H1 (cell line): Measurements from ENCODE around the gene SRF. TPM values are rescaled to one million over a fixed set of nuclear protein-coding genes. Genes with fewer than 3 reads are reported as not detected.

ENCODE experiments used
- CTCF ChIA-PET: fragments of 300-600 bp; sonication (Branson Sonifier 250); formaldehyde crosslinking; loops from one replicate; lab custom pipeline; 2021; ENCODE audit not compliant: partially characterized antibody; lab: Charles Lee
- POLR2A ChIA-PET: fragments of 300-600 bp; sonication (Branson Sonifier 250); formaldehyde crosslinking; loops from one replicate; lab custom pipeline; 2021; ENCODE audit warnings: inconsistent platforms; ENCODE audit not compliant: partially characterized antibody; lab: Charles Lee
- DNase-seq, 2 experiments: peaks; one replicate each; pipeline versions ENCODE4 v3.0.0 to v3.0.0-alpha.2; 2010 to 2022; ENCODE audit warnings: low spot score in 2 of 2, low read depth in 1 of 2, mixed read lengths in 1 of 2
- FAIRE-seq: peaks from 2 replicates; lab custom pipeline; 2011; peaks lifted over from hg19 to GRCh38; lab: Jason Lieb, UNC
- H2AFZ ChIP-seq: 2 replicates; pipeline ENCODE4 v1.8.1; 2012; ENCODE audit warnings: low read length, inconsistent platforms
- H2AK5ac ChIP-seq: 2 replicates; pipeline ENCODE4 v1.6.1; 2013; ENCODE audit warnings: low read depth, low read length
- H2BK120ac ChIP-seq: replicated peaks from 2 replicates; pipeline ENCODE3; 2013; ENCODE audit warnings: low read depth, low read length, inconsistent platforms
- H2BK12ac ChIP-seq: 2 replicates; pipeline ENCODE4 v1.6.1; 2013; ENCODE audit warnings: low read depth, low read length
- H2BK15ac ChIP-seq: 2 replicates; pipeline ENCODE4 v1.6.1; 2013; ENCODE audit warnings: low read length
- H2BK20ac ChIP-seq: 2 replicates; pipeline ENCODE4 v1.6.1; 2013; ENCODE audit warnings: low read length
- H2BK5ac ChIP-seq: 2 replicates; pipeline ENCODE4 v1.6.1; 2013; ENCODE audit warnings: low read depth, low read length
- H3K14ac ChIP-seq: 2 replicates; pipeline ENCODE4 v1.6.1; 2013; ENCODE audit warnings: inconsistent platforms; ENCODE audit not compliant: insufficient read length
- H3K18ac ChIP-seq: 2 replicates; pipeline ENCODE4 v1.6.1; 2013; ENCODE audit warnings: low read length; ENCODE audit errors: extremely low read depth
- H3K23ac ChIP-seq: 2 replicates; pipeline ENCODE4 v1.6.1; 2013; ENCODE audit warnings: inconsistent platforms; ENCODE audit not compliant: insufficient read length
- H3K23me2 ChIP-seq: 2 replicates; pipeline ENCODE4 v1.6.1; 2013; ENCODE audit warnings: low read depth, low read length
- H3K27ac ChIP-seq: 2 replicates; pipeline ENCODE4 v1.6.1; 2011; ENCODE audit warnings: low read depth, low read length, inconsistent platforms
- H3K27me3 ChIP-seq, 4 experiments: replicated peaks in 1 of 4; 1 replicate in 1 of 4; 2 replicates in 3 of 4; pipeline versions ENCODE4 v1.6.1 to v1.8.1; 2011 to 2013; ENCODE audit warnings: low read length in 3 of 4, mild to moderate bottlenecking in 3 of 4, inconsistent platforms in 2 of 4, mixed read lengths in 2 of 4, moderate library complexity in 1 of 4; ENCODE audit not compliant: control insufficient read depth in 3 of 4, insufficient read depth in 3 of 4; ENCODE audit errors: extremely low read depth in 1 of 4
- H3K36me3 ChIP-seq, 4 experiments: 2 replicates each; pipeline versions ENCODE4 v1.6.1 to v1.8.1; 2011 to 2013; ENCODE audit warnings: mild to moderate bottlenecking in 4 of 4, low read length in 3 of 4, moderate library complexity in 2 of 4, control low read depth in 1 of 4, inconsistent platforms in 1 of 4; ENCODE audit not compliant: insufficient read depth in 4 of 4, control insufficient read depth in 2 of 4
- H3K4ac ChIP-seq: replicated peaks from 2 replicates; pipeline ENCODE3; 2013; ENCODE audit warnings: low read length, low read depth, mixed read lengths, inconsistent platforms; ENCODE audit not compliant: insufficient read length
- H3K4me1 ChIP-seq, 4 experiments: replicated peaks in 1 of 4; 1 replicate in 1 of 4; 2 replicates in 3 of 4; pipeline versions ENCODE4 v1.6.1 to v1.8.1; 2011 to 2013; ENCODE audit warnings: low read length in 3 of 4, inconsistent platforms in 2 of 4, mixed read lengths in 1 of 4; ENCODE audit not compliant: insufficient read depth in 4 of 4, control insufficient read depth in 3 of 4
- H3K4me2 ChIP-seq, 2 experiments: 2 replicates each; pipeline versions ENCODE4 v1.6.1 to v1.8.1; 2011 to 2013; ENCODE audit warnings: low read depth in 2 of 2, low read length in 2 of 2, control low read depth in 1 of 2, inconsistent platforms in 1 of 2, mild to moderate bottlenecking in 1 of 2; ENCODE audit not compliant: insufficient read depth in 1 of 2
- H3K4me3 ChIP-seq, 4 experiments: fragments of 200-600, 300-600 bp in 1 of 4; sonication (generic), shearing (Covaris generic), sonication (Bioruptor Twin) in 1 of 4; 2 replicates each; pipeline versions ENCODE4 v1.5.1 to v1.8.1; 2011 to 2016; ENCODE audit warnings: low read length in 4 of 4, low read depth in 3 of 4, control low read depth in 2 of 4, inconsistent platforms in 2 of 4, mild to moderate bottlenecking in 2 of 4, mixed read lengths in 1 of 4, moderate library complexity in 1 of 4; ENCODE audit not compliant: insufficient read depth in 2 of 4; ENCODE audit errors: extremely low read depth in 1 of 4
- H3K56ac ChIP-seq: replicated peaks from 2 replicates; pipeline ENCODE3; 2013; ENCODE audit warnings: low read depth, mild to moderate bottlenecking, mixed read lengths, low read length, inconsistent platforms; ENCODE audit not compliant: insufficient read length
- H3K79me1 ChIP-seq: 2 replicates; pipeline ENCODE4 v1.6.1; 2013; ENCODE audit warnings: low read depth, low read length, control low read depth
- H3K79me2 ChIP-seq, 2 experiments: 2 replicates each; pipeline versions ENCODE4 v1.6.1 to v1.8.1; 2012 to 2013; ENCODE audit warnings: low read length in 2 of 2, mild to moderate bottlenecking in 2 of 2, inconsistent platforms in 1 of 2; ENCODE audit not compliant: insufficient read depth in 2 of 2, control insufficient read depth in 1 of 2
- H3K9ac ChIP-seq, 4 experiments: replicated peaks in 1 of 4; 1 replicate in 1 of 4; 2 replicates in 3 of 4; pipeline versions ENCODE4 v1.6.1 to v1.8.1; 2011 to 2013; ENCODE audit warnings: low read depth in 3 of 4, low read length in 3 of 4, control low read depth in 2 of 4, mild to moderate bottlenecking in 2 of 4, moderate library complexity in 2 of 4, inconsistent platforms in 1 of 4; ENCODE audit errors: extremely low read depth in 1 of 4
- H3K9me3 ChIP-seq, 2 experiments: 2 replicates each; pipeline versions ENCODE4 v1.6.1 to v1.8.1; 2012 to 2013; ENCODE audit warnings: mild to moderate bottlenecking in 2 of 2, moderate library complexity in 2 of 2, control low read depth in 1 of 2, inconsistent platforms in 1 of 2, low read depth in 1 of 2, low read length in 1 of 2, mixed read lengths in 1 of 2; ENCODE audit not compliant: insufficient read depth in 2 of 2
- H4K20me1 ChIP-seq, 2 experiments: replicated peaks in 1 of 2; 2 replicates each; pipeline versions ENCODE3 to v1.8.1; 2011 to 2013; ENCODE audit warnings: inconsistent platforms in 2 of 2, low read length in 2 of 2, mild to moderate bottlenecking in 1 of 2; ENCODE audit not compliant: insufficient read depth in 2 of 2, control insufficient read depth in 1 of 2
- H4K5ac ChIP-seq: 2 replicates; pipeline ENCODE4 v1.6.1; 2013; ENCODE audit warnings: low read length, low read depth, mixed read lengths, inconsistent platforms; ENCODE audit not compliant: insufficient read length
- H4K8ac ChIP-seq: 2 replicates; pipeline ENCODE4 v1.8.0; 2013; ENCODE audit warnings: mild to moderate bottlenecking, moderate library complexity, low read length, inconsistent platforms; ENCODE audit not compliant: insufficient read depth; ENCODE audit errors: extremely low read depth
- H4K91ac ChIP-seq: replicated peaks from 2 replicates; pipeline ENCODE3; 2013; ENCODE audit warnings: low read length, mixed read lengths, inconsistent platforms; ENCODE audit not compliant: insufficient read length
- GTF2F1 ChIP-seq: IDR thresholded peaks from 2 replicates; pipeline ENCODE4 v1.6.1; 2012; ENCODE audit warnings: low read depth, low read length, improper control_type of control experiment, borderline replicate concordance
- HDAC2 ChIP-seq, 2 experiments: fragments of 300-600 bp in 1 of 2; sonication (generic) in 1 of 2; IDR thresholded peaks; 2 replicates each; pipeline ENCODE4 v1.6.1; 2011 to 2012; ENCODE audit warnings: low read depth in 2 of 2, low read length in 2 of 2, mild to moderate bottlenecking in 2 of 2, moderate library complexity in 2 of 2, borderline replicate concordance in 1 of 2, inconsistent platforms in 1 of 2
- POLR2A ChIP-seq, 2 experiments: IDR thresholded peaks; 1 replicate in 1 of 2; 2 replicates in 1 of 2; pipeline ENCODE4 v1.6.1; 2011; ENCODE audit warnings: low read depth in 2 of 2, low read length in 2 of 2, mild to moderate bottlenecking in 2 of 2; ENCODE audit errors: control extremely low read depth in 1 of 2
- RFX5 ChIP-seq: IDR thresholded peaks from 2 replicates; pipeline ENCODE4 v1.6.1; 2011; ENCODE audit warnings: low read depth, low read length, improper control_type of control experiment, borderline replicate concordance
- SUZ12 ChIP-seq: fragments of 200-600 bp; sonication (generic); IDR thresholded peaks from 2 replicates; pipeline ENCODE4 v1.6.1; 2012; ENCODE audit warnings: mild to moderate bottlenecking, inconsistent platforms, low read length, moderate library complexity, mixed read lengths
- TAF1 ChIP-seq: IDR thresholded peaks from 2 replicates; pipeline ENCODE4 v1.6.1; 2011; ENCODE audit warnings: mild to moderate bottlenecking, low read depth, low read length
- TAF7 ChIP-seq: optimal IDR thresholded peaks from 2 replicates; pipeline ENCODE3; 2011; ENCODE audit warnings: low read depth, mild to moderate bottlenecking, inconsistent platforms, low read length, moderate library complexity, borderline replicate concordance
- WGBS, 2 experiments: shearing (Covaris generic) in 1 of 2; methylation state at CpG; one replicate each; pipeline versions ENCODE4 v1.1.6 to v1.1.7; 2013 to 2015; ENCODE audit warnings: low lambda C conversion rate in 2 of 2, mixed read lengths in 2 of 2, inconsistent platforms in 1 of 2, low coverage in 1 of 2, missing lambda C conversion rate in 1 of 2; ENCODE audit not compliant: insufficient replicate concordance in 2 of 2, insufficient coverage in 1 of 2, insufficient read length in 1 of 2; ENCODE audit errors: extremely low coverage in 1 of 2, missing lambda C conversion rate in 1 of 2; 5-methylcytosine and 5-hydroxymethylcytosine counted together
- polyA plus RNA-seq, 7 experiments: library from polyadenylated mRNA; depleted of rRNA in 3 of 7; stranded (reverse) in 5 of 7; unstranded in 2 of 7; fragments of >200 nt in 5 of 7; fragments of 200-250 nt in 2 of 7; gene quantifications; 1 replicate in 5 of 7; 2 replicates in 1 of 7; 4 replicates in 1 of 7; pipeline versions ENCODE4 v1.2.1 to v1.2.3, GENCODE V29; 2011 to 2013; ENCODE audit warnings: missing spikeins in 2 of 7, mixed read lengths in 2 of 7
- total RNA-seq: library from RNA; stranded (reverse); fragmentation: NEBNext Ultra II Directional; extraction: Animal tissue kit (Norgen Biotek cat#: 25700); gene quantifications from 2 replicates; pipeline ENCODE4 v1.2.1, GENCODE V29; 2021
- TF ChIP-seq, protein P1 (sequence below), 3 experiments: IDR thresholded peaks; 1 replicate in 2 of 3; 2 replicates in 1 of 3; pipeline versions ENCODE4 v1.5.1 to v1.6.1; 2011; ENCODE audit warnings: low read length in 3 of 3, mild to moderate bottlenecking in 3 of 3, inconsistent platforms in 2 of 3, low read depth in 1 of 3, moderate library complexity in 1 of 3; ENCODE audit not compliant: insufficient read depth in 1 of 3; ENCODE audit errors: control extremely low read depth in 1 of 3
- TF ChIP-seq, protein P2 (sequence below): IDR thresholded peaks from 2 replicates; pipeline ENCODE4 v1.6.1; 2011; ENCODE audit warnings: low read length, improper control_type of control experiment

Gene SRF
- total and polyA plus RNA-seq, 2 of the 8 experiments (the other 6 are each of a cell fraction or from before 2014, with no cell fraction given), result 49.0 to 69.5 TPM

DNA sequence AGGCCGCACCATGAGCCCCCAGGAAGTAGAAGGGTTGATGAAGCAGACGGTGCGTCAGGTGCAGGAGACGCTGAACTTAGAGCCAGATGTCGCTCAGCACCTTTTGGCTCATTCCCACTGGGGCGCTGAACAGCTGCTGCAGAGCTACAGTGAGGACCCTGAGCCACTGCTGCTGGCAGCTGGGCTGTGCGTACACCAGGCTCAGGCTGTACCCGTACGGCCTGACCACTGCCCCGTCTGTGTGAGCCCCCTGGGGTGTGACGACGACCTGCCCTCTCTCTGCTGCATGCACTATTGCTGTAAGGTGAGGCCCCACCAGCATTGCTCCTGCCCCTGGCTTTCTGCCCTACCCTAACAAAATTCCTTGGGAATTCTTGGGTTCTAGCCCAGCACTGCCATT lies 45.1 kb downstream of the SRF start:
- H4K91ac ChIP-seq, result no peak overlapping the region
- no peak overlapping the region for H2BK120ac ChIP-seq
- H3K9me3 ChIP-seq, result no peaks in the 10 kb centered on the region
- no peaks in the 10 kb centered on the region; a peak in 1 of 7 replicates for H3K4me1 ChIP-seq
- H2BK20ac ChIP-seq, result no peak overlapping the region
- H3K36me3 ChIP-seq, result no peaks in the 10 kb centered on the region
- no peak for DNase-seq
- no peak overlapping the region for H2BK12ac ChIP-seq
- no peak overlapping the region for H2BK5ac ChIP-seq
- H3K9ac ChIP-seq, result no peak overlapping the region; a peak in 1 of 7 replicates
- H3K79me1 ChIP-seq, result 0 out of 2 replicates have a peak, but pooled peaks cover 2% of the 10 kb centered on the region
- H4K5ac ChIP-seq, result no peak overlapping the region
- 90% methylated on average over 12 of the region's 12 CpGs; no CpG with 5 or more reads in 1 of the 2 experiments for WGBS, 2 experiments
- no peak overlapping the region for H2AK5ac ChIP-seq
- H2BK15ac ChIP-seq, result no peak overlapping the region
- peaks cover 3% of the 10 kb centered on the region in 2 experiments for H4K20me1 ChIP-seq
- H2AFZ ChIP-seq, result no peak overlapping the region
- no peak overlapping the region for H3K4me2 ChIP-seq
- H3K18ac ChIP-seq, result no peak overlapping the region
- no peak overlapping the region; the same call in 1 of the 2 replicates for H4K8ac ChIP-seq
- H3K4ac ChIP-seq, result no peak overlapping the region
- ChIA-PET POLR2A (interaction anchor here (1.0 to 2.1 kb wide), 5 partner anchors 10 to 46 kb away, joined by 3 to 16 read pairs (median 4); partner anchors contain the start of gene DNPH1), CTCF (interaction anchor here (0.5 to 4.9 kb wide), 3 partner anchors 13 to 302 kb away, joined by 3 to 33 read pairs (median 3); partner anchors contain the start of gene DNPH1)
- H3K23me2 ChIP-seq, result no peaks in the 10 kb centered on the region
- TF ChIP-seq HDAC2 (IDR thresholded peaks at IDR 0.05; ENCODE audit: borderline replicate concordance in 1 of 2, low read depth in 2 of 2, low read length in 2 of 2), result no peak
- TF ChIP-seq RFX5, result no peak
- no peak for TF ChIP-seq GTF2F1
- TF ChIP-seq TAF7, result no peak
- TF ChIP-seq, protein P1, sequence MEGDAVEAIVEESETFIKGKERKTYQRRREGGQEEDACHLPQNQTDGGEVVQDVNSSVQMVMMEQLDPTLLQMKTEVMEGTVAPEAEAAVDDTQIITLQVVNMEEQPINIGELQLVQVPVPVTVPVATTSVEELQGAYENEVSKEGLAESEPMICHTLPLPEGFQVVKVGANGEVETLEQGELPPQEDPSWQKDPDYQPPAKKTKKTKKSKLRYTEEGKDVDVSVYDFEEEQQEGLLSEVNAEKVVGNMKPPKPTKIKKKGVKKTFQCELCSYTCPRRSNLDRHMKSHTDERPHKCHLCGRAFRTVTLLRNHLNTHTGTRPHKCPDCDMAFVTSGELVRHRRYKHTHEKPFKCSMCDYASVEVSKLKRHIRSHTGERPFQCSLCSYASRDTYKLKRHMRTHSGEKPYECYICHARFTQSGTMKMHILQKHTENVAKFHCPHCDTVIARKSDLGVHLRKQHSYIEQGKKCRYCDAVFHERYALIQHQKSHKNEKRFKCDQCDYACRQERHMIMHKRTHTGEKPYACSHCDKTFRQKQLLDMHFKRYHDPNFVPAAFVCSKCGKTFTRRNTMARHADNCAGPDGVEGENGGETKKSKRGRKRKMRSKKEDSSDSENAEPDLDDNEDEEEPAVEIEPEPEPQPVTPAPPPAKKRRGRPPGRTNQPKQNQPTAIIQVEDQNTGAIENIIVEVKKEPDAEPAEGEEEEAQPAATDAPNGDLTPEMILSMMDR (IDR thresholded peaks at IDR 0.05; ENCODE audit: control extremely low read depth in 1 of 3, insufficient read depth in 1 of 3, low read depth in 1 of 3, low read length in 3 of 3), result no peak
- TF ChIP-seq TAF1, result no peak
- no peak for TF ChIP-seq SUZ12
- TF ChIP-seq POLR2A (IDR thresholded peaks at IDR 0.05; ENCODE audit: control extremely low read depth in 1 of 2, low read depth in 2 of 2, low read length in 2 of 2), result no peak
- TF ChIP-seq, protein P2, sequence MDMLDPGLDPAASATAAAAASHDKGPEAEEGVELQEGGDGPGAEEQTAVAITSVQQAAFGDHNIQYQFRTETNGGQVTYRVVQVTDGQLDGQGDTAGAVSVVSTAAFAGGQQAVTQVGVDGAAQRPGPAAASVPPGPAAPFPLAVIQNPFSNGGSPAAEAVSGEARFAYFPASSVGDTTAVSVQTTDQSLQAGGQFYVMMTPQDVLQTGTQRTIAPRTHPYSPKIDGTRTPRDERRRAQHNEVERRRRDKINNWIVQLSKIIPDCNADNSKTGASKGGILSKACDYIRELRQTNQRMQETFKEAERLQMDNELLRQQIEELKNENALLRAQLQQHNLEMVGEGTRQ, result no peak
- H3K27ac ChIP-seq, result no peak overlapping the region
- H3K79me2 ChIP-seq, result no peaks in the 10 kb centered on the region
- no peak overlapping the region for H3K23ac ChIP-seq
- H3K4me3 ChIP-seq, result no peak overlapping the region
- H3K56ac ChIP-seq, result no peak overlapping the region
- no peak for FAIRE-seq
- H3K27me3 ChIP-seq, result no peaks in the 10 kb centered on the region
- no peak overlapping the region for H3K14ac ChIP-seq
